HL-60 (cell line): ENCODE data around the gene C1D.

Experiments used
- GABPA ChIP-seq: IDR thresholded peaks from 2 replicates; pipeline ENCODE4 v1.6.1; 2012; ENCODE audit warnings: low read depth
- POLR2AphosphoS5 ChIP-seq: IDR thresholded peaks from 2 replicates; pipeline ENCODE4 v1.6.1; 2012; ENCODE audit warnings: low read depth
- REST ChIP-seq: IDR thresholded peaks from 2 replicates; pipeline ENCODE4 v1.6.1; 2012; ENCODE audit warnings: low read depth; ENCODE audit not compliant: insufficient replicate concordance
- SPI1 ChIP-seq: IDR thresholded peaks from 2 replicates; pipeline ENCODE4 v1.6.1; 2012; ENCODE audit warnings: low read depth, mild to moderate bottlenecking, borderline replicate concordance
- TF ChIP-seq, protein P1 (sequence below): IDR thresholded peaks from one replicate; pipeline ENCODE4 v1.5.1; 2011; ENCODE audit warnings: low read length, control low read depth, inconsistent platforms; ENCODE audit not compliant: insufficient read depth

DNA sequence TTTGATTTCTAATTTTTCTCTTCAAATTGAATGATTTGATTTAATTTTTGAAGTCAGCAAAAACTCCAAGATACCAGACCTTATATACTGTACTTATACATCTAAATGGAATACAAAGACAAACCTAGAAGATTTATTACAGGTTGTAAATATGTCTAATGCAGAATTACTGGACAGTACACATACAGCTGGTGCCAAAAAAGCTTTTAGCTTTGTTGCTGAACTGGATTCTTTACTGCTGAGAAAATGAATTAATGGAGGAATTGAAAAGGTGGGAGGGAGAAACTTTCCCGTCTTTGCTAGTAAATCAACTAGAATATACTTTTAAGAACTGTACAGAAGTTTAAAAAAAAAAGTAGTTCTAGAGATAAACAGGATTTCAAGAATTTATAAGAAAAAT, 17.5 kb downstream of the C1D start:
- TF ChIP-seq, protein P1, sequence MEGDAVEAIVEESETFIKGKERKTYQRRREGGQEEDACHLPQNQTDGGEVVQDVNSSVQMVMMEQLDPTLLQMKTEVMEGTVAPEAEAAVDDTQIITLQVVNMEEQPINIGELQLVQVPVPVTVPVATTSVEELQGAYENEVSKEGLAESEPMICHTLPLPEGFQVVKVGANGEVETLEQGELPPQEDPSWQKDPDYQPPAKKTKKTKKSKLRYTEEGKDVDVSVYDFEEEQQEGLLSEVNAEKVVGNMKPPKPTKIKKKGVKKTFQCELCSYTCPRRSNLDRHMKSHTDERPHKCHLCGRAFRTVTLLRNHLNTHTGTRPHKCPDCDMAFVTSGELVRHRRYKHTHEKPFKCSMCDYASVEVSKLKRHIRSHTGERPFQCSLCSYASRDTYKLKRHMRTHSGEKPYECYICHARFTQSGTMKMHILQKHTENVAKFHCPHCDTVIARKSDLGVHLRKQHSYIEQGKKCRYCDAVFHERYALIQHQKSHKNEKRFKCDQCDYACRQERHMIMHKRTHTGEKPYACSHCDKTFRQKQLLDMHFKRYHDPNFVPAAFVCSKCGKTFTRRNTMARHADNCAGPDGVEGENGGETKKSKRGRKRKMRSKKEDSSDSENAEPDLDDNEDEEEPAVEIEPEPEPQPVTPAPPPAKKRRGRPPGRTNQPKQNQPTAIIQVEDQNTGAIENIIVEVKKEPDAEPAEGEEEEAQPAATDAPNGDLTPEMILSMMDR, result no peak
- TF ChIP-seq POLR2AphosphoS5 (no peak), SPI1 (no peak), REST (no peak), GABPA (no peak)
